ENCODE data around the gene PTGDR2.

Gene PTGDR2

DNA sequence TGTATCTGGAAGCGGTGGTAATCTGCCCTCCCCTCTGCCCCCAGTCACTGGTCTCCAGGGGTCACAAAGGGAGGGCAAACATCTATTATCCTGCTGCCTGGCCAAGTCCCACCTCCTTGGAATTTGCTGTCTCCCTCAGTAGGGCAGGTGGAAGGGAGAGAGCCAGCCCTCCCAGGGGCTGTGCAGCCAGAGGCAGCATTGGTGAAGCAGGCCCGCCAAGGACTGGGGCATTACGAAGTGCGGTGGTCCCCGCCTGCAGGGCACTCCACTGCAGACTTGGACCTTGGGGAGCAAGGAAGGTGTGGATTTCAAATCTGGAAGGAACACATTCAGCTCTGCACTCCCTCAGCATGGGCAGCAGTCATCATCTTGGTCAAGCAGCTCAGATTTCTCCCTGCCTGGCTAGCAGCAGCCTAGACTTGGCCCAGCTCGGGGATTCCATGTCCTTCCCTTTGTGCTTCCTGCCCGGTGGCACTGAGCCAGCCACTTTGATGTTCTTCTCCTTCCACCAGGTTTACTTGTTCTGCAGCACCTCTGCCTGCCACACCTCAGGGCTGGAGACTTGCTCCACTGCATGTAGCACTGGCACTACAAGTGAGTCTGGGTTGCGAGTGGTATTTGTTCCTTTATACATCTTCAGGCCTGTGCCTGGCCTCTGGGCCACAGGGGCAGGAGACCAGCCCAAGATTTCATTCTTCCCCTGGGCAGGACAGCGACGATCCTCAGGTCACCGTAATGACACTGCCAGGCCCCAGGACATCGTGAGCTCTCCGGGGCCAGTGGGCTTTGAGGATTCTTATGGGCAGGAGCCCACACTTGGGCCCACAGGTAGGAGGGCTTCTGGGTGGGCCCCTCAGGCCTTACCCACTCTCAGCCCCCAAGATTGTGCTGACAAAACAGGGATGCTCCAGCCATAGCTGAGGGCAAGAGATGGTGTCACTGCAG, 18.9 kb upstream of the PTGDR2 start:
- no peak for TF ChIP-seq CTCF (IDR thresholded peaks at IDR 0.05; ENCODE audit: insufficient read depth, low read depth, low read length, missing control alignments)
- no peak for DNase-seq (ENCODE audit: low read depth)
- H3K4me3 ChIP-seq (ENCODE audit: low read depth, low read length) = no peak overlapping the region

DNA sequence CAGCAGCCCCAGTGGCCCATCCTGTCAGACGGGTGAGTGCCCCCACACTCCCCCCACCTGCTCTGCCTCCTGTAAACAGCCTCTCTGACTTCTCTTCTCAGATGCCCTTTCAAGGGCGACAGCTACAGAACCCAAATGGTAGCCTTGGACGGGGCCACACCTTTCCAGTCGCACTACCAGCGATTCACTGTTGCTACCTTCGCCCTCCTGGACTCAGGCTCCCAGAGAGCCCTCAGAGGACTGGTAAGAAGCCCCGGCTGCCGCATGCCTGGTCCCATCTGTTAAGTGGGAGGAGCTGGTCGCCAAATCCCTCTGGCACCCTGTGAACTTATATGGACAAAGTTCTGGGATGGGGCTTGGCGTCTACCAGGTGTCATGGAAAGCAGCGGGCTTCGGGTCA, 17.8 kb upstream of the PTGDR2 start:
- TF ChIP-seq CTCF (IDR thresholded peaks at IDR 0.05; ENCODE audit: insufficient read depth, low read depth, low read length, missing control alignments) = no peak
- H3K4me3 ChIP-seq (ENCODE audit: low read depth, low read length) = no peak overlapping the region
- no peak for DNase-seq (ENCODE audit: low read depth)

DNA sequence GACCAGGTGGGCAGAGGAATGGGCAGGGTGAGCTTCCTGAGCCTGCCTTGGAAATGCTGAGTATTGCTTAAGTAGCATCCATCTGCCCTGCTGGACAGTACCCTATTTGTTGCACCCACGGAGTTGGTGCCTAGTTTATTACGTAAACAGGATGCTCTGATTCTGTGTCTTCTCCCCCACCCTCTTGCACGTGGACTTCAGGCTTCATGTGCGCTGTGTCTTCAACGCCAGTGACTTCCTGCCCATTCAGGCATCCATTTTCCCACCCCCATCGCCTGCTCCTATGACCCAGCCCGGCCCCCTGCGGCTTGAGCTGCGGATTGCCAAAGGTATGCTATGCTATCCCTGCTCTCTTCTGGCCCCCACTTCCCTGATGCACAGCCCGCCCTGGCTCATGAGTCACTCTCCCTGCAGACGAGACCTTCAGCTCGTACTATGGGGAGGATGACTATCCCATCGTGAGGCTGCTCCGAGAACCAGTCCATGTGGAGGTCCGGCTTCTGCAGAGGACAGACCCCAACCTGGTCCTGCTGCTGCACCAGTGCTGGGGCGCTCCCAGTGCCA, 17.3 kb upstream of the PTGDR2 start:
- no peak overlapping the region for H3K4me3 ChIP-seq (ENCODE audit: low read depth, low read length)
- TF ChIP-seq CTCF (IDR thresholded peaks at IDR 0.05; ENCODE audit: insufficient read depth, low read depth, low read length, missing control alignments) = no peak
- DNase-seq (ENCODE audit: low read depth) = no peak

GRCh38 chr11:60872124-60872960, 16.6 kb upstream of the PTGDR2 start:
- DNase-seq (ENCODE audit: low read depth) = no peak
- H3K4me3 ChIP-seq (ENCODE audit: low read depth, low read length) = no peak overlapping the region
- TF ChIP-seq CTCF (IDR thresholded peaks at IDR 0.05; ENCODE audit: insufficient read depth, low read depth, low read length, missing control alignments) = no peak

DNA sequence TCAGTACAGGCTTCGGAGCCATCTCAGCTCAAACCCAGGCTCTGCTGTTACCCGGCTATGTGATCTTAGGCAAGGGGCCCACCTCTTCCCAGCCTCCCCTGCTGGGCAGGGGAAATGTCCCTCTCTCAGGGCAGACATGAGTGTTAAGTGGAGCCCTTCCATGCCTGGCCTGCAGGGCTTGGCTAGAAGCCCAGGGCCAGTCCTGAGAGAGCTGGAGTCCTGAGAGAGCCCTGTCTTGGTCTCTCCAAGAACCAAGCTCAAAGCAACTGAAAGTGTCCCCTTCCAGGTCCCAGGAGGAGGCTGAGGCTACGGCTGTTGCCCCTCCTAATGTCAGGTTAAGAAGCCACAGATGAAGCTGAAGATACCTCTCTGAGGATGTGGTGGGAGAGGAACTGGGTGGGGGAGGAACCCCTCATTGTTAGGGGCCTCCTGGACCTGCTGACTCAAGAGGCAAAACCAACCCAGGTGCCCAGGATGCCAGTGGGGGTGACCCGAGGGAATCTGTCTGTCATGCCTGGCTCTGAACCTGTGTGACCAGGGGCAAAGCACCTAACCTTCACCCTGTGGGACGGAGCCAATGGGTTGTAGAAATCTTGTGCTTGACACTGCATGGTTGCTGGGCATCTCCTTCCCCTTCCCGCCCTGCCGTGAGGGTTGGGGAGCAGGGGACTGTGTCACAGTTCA, 15.8 kb upstream of the PTGDR2 start:
- no peak for TF ChIP-seq CTCF (IDR thresholded peaks at IDR 0.05; ENCODE audit: insufficient read depth, low read depth, low read length, missing control alignments)
- H3K4me3 ChIP-seq (ENCODE audit: low read depth, low read length) = no peak overlapping the region
- DNase-seq (ENCODE audit: low read depth) = no peak

- H3K4me3 ChIP-seq (ENCODE audit: low read depth, low read length) = no peak overlapping the region
- DNase-seq (ENCODE audit: low read depth) = no peak
Observed at GRCh38 chr11:60870733-60871377, 15.1 kb upstream of the PTGDR2 start.

More at GRCh38 chr11:60870733-60871377, 15.1 kb upstream of the PTGDR2 start:
- TF ChIP-seq CTCF (IDR thresholded peaks at IDR 0.05; ENCODE audit: insufficient read depth, low read depth, low read length, missing control alignments) = no peak
